HG02763 (cell line): Measurements from ENCODE around the gene PCDHB11.
"Not testable (repeated sequence)": the region's sequence is repeated elsewhere in the genome, so short reads cannot be mapped to it uniquely, and the experiment has no call there.

Source experiments
- ATAC-seq: cut with Tn5 transposase; IDR thresholded peaks from one replicate; pipeline ENCODE4 v1.9.1; 2021; ENCODE audit warnings: mild to moderate bottlenecking, moderate library complexity; ENCODE audit not compliant: unreplicated experiment

Gene PCDHB11

GRCh38 chr5:141199359-141200235 lies at the start of gene PCDHB11:
PCDHB11 (plus strand) TSS chr5:141199627; CDS start chr5:141199775, 148 bp downstream.
- no peak for ATAC-seq

DNA sequence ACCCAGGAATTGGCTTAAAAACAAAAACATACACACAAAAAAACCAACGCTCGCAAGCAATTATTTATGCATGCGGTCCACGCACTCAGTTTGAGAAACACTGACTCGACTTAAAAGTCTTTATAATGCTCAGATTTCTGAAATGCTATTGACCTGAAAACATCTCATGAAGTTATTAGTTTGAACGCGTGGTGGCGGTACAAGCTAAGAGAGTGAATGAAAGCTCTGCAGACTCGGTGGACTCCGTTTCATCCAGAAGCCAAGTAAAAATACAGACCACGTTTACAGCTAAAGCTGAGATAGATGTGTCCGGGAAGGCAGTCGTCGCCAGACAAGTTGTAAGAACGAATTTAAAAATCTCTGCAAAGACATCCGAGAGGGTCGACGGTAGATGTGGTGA lies 49.6 kb upstream of the PCDHB11 start, which contains the start of gene PCDHB6:
TSS of gene PCDHB6 (plus strand) at position 246 of the 400 bp plus-strand sequence. CDS start 201 bp downstream, outside the sequence.
- no peak for ATAC-seq

GRCh38 chr5:141150224-141150992 lies 49.0 kb upstream of the PCDHB11 start:
- ATAC-seq: no peak

DNA sequence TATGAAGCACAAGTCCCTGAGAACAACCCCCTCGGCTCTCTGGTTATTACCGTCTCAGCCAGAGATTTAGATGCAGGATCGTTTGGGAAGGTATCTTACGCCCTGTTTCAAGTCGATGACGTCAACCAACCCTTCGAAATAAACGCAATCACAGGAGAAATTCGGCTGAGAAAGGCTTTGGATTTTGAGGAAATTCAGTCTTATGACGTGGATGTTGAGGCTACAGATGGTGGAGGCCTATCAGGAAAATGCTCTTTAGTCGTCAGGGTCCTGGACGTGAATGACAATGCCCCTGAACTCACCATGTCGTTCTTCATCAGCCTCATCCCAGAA lies 48.5 kb upstream of the PCDHB11 start:
- no peak for ATAC-seq

GRCh38 chr5:141151632-141152031 lies 47.8 kb upstream of the PCDHB11 start:
- not testable (repeated sequence) for ATAC-seq

- ATAC-seq: not testable (repeated sequence)
These were observed 47.3 kb upstream of the PCDHB11 start for GRCh38 chr5:141152096-141152495.

- no peak for ATAC-seq
These were observed 43.7 kb upstream of the PCDHB11 start for GRCh38 chr5:141155540-141156374.

DNA sequence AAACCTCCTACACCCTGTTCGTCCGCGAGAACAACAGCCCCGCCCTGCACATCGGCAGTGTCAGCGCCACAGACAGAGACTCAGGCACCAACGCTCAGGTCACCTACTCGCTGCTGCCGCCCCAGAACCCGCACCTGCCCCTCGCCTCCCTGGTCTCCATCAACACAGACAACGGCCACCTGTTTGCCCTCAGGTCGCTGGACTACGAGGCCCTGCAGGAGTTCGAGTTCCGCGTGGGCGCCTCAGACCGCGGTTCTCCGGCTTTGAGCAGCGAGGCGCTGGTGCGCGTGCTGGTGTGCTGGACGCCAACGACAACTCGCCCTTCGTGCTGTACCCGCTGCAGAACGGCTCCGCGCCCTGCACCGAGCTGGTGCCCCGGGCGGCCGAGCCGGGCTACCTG lies 42.1 kb upstream of the PCDHB11 start:
- ATAC-seq: not testable (repeated sequence)

- not testable (repeated sequence) for ATAC-seq
These were observed 41.5 kb upstream of the PCDHB11 start for GRCh38 chr5:141157901-141158300.

DNA sequence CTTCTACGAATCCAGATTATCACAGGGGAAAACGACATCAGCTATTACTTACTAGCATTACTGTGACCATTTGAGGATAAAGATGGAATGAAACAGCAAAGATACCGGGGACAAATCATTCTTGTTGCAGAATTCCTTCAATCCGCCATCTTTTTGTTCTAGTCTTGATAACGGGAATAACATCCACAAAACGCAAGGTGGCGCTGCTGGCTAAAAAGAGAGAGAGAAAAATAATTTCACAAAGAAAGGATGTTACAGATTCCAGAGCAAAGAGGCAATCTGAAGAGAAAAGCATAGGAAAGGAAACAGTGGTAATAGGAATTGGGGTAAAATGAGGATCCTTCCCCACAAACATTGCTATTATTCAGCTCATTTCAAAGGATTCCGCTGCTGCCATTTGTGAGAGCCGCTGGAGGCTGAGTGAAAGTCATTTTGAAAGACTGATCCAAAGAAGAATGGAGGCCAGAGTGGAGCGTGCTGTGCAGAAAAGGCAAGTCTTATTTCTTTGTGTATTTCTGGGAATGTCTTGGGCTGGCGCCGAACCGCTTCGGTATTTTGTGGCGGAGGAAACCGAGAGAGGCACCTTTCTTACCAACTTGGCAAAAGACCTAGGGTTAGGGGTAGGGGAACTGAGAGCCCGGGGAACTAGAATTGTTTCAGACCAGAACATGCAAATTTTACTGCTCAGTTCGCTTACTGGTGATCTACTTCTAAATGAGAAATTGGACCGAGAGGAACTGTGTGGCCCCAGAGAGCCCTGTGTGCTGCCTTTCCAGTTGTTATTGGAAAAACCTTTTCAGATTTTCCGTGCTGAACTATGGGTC lies 26.8 kb upstream of the PCDHB11 start, which contains the start of gene PCDHB7:
TSS of gene PCDHB7 (plus strand) at position 264 of the 824 bp plus-strand sequence. CDS start at position 456, 192 bp downstream.
- no peak for ATAC-seq

DNA sequence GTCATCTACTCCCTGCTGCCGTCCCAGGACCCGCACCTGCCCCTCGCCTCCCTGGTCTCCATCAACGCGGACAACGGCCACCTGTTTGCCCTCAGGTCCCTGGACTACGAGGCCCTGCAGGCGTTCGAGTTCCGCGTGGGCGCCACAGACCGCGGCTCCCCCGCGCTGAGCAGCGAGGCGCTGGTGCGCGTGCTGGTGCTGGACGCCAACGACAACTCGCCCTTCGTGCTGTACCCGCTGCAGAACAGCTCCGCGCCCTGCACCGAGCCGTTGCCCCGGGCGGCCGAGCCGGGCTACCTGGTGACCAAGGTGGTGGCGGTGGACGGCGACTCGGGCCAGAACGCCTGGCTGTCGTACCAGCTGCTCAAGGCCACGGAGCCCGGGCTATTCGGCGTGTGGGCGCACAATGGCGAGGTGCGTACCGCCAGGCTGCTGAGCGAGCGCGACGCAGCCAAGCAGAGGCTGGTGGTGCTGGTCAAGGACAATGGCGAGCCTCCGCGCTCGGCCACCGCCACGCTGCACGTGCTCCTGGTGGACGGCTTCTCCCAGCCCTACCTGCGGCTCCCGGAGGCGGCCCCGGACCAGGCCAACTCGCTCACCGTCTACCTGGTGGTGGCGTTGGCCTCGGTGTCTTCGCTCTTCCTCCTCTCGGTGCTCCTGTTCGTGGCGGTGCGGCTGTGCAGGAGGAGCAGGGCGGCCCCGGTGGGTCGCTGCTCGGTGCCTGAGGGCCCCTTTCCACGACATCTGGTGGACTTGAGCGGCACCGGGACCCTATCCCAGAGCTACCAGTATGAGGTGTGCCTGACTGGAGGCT lies 24.9 kb upstream of the PCDHB11 start:
- ATAC-seq: not testable (repeated sequence)

DNA sequence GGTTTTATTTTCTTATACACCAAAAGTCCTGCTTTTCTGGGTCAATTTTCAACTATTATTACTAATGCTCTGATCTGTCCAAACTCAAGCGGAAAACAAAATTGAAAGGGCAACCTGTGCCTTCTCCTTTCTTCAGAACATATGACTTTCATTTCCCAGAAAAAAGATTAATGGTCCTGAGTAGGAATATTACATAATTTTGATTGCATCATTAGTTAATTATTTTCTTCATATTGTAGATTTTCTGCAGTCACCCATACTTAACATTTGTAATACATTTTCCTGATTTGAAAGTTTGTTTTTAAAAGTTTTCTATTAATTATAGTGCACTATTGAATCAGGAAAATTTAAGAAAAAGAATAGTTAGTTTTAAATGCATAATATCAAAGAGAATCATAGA lies 23.5 kb upstream of the PCDHB11 start:
- ATAC-seq: no peak

DNA sequence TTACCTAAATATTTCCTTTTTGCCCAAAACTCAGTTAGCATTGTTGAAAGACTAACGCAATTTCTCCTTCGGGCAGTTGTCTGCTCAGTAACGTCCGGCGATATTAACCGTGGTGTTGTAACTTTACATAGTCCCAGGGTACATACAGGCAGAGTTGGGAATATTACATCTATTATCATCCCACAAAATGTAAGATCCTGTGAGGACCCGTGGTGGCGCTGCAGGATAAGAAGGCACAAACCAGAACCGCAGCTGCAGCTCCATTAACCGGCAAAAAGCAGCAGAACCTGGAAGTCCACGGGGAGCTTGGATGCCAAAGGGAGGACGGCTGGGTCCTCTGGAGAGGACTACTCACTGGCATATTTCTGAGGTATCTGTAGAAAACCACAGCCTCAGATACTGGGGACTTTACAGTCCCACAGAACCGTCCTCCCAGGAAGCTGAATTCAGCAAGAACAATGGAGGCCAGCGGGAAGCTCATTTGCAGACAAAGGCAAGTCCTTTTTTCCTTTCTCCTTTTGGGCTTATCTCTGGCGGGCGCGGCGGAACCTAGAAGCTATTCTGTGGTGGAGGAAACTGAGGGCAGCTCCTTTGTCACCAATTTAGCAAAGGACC lies 21.7 kb upstream of the PCDHB11 start, which contains the start of gene PCDHB8:
TSS of gene PCDHB8 (plus strand) at position 214 of the 615 bp plus-strand sequence. CDS start at position 459, 245 bp downstream.
- not testable (repeated sequence) for ATAC-seq

DNA sequence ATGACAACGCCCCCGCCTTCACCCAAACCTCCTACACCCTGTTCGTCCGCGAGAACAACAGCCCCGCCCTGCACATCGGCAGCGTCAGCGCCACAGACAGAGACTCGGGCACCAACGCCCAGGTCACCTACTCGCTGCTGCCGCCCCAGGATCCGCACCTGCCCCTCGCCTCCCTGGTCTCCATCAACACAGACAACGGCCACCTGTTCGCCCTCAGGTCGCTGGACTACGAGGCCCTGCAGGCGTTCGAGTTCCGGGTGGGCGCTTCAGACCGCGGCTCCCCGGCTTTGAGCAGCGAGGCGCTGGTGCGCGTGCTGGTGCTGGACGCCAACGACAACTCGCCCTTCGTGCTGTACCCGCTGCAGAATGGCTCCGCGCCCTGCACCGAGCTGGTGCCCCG lies 20.1 kb upstream of the PCDHB11 start:
- not testable (repeated sequence) for ATAC-seq

DNA sequence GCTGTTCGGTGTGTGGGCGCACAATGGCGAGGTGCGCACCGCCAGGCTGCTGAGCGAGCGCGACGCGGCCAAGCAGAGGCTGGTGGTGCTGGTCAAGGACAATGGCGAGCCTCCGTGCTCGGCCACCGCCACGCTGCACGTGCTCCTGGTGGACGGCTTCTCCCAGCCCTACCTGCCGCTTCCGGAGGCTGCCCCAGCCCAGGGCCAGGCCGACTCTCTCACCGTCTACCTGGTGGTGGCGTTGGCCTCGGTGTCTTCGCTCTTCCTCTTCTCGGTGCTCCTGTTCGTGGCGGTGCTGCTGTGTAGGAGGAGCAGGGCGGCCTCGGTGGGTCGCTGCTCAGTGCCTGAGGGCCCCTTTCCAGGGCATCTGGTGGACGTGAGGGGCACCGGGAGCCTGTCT lies 19.6 kb upstream of the PCDHB11 start:
- not testable (repeated sequence) for ATAC-seq

DNA sequence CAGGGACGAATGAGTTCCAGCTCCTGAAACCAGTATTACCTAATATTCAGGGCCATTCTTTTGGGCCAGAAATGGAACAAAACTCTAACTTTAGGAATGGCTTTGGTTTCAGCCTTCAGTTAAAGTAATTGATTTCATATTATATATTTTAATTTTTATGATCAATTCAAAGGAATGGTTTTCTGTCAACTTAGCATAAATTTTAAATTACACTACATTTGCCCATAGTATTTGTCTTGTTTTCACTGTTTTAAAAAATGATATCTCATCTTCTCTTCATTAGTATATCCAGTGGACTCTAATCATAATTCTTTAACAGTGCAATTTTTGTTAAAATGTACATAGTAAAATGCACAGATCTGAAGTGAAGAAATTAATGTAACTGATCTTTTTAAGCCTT lies 19.1 kb upstream of the PCDHB11 start:
- ATAC-seq: no peak

- ATAC-seq: no peak
These were observed 17.2 kb upstream of the PCDHB11 start, which contains the start of gene PCDHB16 for GRCh38 chr5:141182248-141182647. PCDHB16 (plus strand) TSS chr5:141182387; CDS start chr5:141182560, 173 bp downstream.

DNA sequence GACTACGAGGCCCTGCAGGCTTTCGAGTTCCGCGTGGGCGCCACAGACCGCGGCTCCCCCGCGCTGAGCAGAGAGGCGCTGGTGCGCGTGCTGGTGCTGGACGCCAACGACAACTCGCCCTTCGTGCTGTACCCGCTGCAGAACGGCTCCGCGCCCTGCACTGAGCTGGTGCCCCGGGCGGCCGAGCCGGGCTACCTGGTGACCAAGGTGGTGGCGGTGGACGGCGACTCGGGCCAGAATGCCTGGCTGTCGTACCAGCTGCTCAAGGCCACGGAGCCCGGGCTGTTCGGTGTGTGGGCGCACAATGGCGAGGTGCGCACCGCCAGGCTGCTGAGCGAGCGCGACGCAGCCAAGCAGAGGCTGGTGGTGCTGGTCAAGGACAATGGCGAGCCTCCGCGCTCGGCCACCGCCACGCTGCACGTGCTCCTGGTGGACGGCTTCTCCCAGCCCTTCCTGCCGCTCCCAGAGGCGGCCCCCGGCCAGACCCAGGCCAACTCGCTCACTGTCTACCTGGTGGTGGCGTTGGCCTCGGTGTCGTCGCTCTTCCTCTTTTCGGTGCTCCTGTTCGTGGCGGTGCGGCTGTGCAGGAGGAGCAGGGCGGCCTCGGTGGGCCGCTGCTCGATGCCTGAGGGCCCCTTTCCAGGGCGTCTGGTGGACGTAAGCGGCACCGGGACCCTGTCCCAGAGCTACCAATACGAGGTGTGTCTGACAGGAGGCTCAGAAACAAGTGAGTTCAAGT lies 15.1 kb upstream of the PCDHB11 start:
- not testable (repeated sequence) for ATAC-seq
